ENCODE data around the gene TRAF3IP1. TPM values are rescaled to one million over a fixed set of nuclear protein-coding genes. Genes with fewer than 3 reads are reported as not detected.
"Not testable (repeated sequence)": the region's sequence is repeated elsewhere in the genome, so short reads cannot be mapped to it uniquely, and the experiment has no call there.

The TRAF3IP1 gene
- total RNA-seq, 2 experiments from 2014 or later = 7.9 to 9.2 TPM

DNA sequence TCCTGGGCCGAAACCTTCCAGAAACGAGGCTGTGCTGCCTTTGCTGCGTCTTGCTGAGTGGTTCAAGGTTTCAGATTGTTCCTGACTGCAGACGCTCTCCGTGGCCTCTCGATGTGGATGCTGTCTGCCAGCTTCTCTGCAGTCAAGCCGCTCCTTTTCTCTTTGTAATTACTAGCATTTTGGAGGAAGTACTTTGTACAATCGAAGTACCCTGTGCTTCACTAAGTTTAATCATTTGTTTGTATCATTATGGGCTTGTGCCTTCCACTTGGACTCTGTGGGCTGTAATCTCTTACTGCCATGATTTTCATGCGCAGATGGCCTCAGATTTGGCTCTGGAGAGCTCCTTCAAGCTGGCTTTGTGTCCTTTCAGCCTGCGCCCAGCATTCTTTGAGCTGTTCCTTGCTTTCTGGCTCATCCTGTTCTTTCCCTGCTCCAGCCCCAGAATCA, 49.3 kb downstream of the TRAF3IP1 start:
- H3K36me3 Mint-ChIP-seq (ENCODE audit: low read depth) = peaks cover 8% of the 10 kb centered on the region
- no peak overlapping the region for H3K27ac Mint-ChIP-seq
- H3K9me3 Mint-ChIP-seq = peaks cover 2% of the 10 kb centered on the region
- ChIA-PET POLR2A (no interaction called here), CTCF (interaction anchor here (1.2 kb wide), 1 partner anchor 13 kb away, joined by 3 read pairs; no protein-coding TSS in a partner anchor)
- peaks cover 8% of the 10 kb centered on the region for H3K4me1 Mint-ChIP-seq
- no peak for DNase-seq
- no peak overlapping the region for H3K4me3 Mint-ChIP-seq
- no peaks in the 10 kb centered on the region for H3K27me3 Mint-ChIP-seq

- CTCF ChIA-PET = interaction anchor here (1.2 to 1.4 kb wide), 3 partner anchors 9 to 13 kb away, joined by 3 read pairs; no protein-coding TSS in a partner anchor
- H3K27ac Mint-ChIP-seq = no peak overlapping the region
- no peak overlapping the region for H3K4me3 Mint-ChIP-seq
- peaks cover 8% of the 10 kb centered on the region for H3K36me3 Mint-ChIP-seq (ENCODE audit: low read depth)
- H3K9me3 Mint-ChIP-seq = peaks cover 2% of the 10 kb centered on the region
- DNase-seq = no peak
- POLR2A ChIA-PET = no interaction called here
- H3K4me1 Mint-ChIP-seq = peaks cover 8% of the 10 kb centered on the region
- H3K27me3 Mint-ChIP-seq = no peaks in the 10 kb centered on the region
Measured at GRCh38 chr2:238370094-238370822, 49.9 kb downstream of the TRAF3IP1 start.

- Mint-ChIP-seq H3K36me3 (ENCODE audit: low read depth) (peaks cover 8% of the 10 kb centered on the region), H3K27ac (no peak overlapping the region), H3K27me3 (no peaks in the 10 kb centered on the region), H3K9me3 (peaks cover 2% of the 10 kb centered on the region), H3K4me1 (peaks cover 8% of the 10 kb centered on the region), H3K4me3 (no peak overlapping the region)
- ChIA-PET POLR2A (no interaction called here), CTCF (interaction anchor here (0.6 to 1.4 kb wide), 5 partner anchors 9 to 1530 kb away, joined by 3 read pairs; no protein-coding TSS in a partner anchor)
- DNase-seq = peak; percentile 57
Measured at GRCh38 chr2:238370823-238371372, 50.6 kb downstream of the TRAF3IP1 start.

GRCh38 chr2:238372277-238372676, 52.0 kb downstream of the TRAF3IP1 start:
- POLR2A ChIA-PET; CTCF ChIA-PET; H3K27ac Mint-ChIP-seq; H3K36me3 Mint-ChIP-seq (ENCODE audit: low read depth); H3K27me3 Mint-ChIP-seq; H3K4me3 Mint-ChIP-seq; DNase-seq; H3K9me3 Mint-ChIP-seq: not testable (repeated sequence)
- peaks cover 15% of the 10 kb centered on the region for H3K4me1 Mint-ChIP-seq

GRCh38 chr2:238376884-238377391, 56.6 kb downstream of the TRAF3IP1 start:
- Mint-ChIP-seq H3K27ac (no peak overlapping the region), H3K9me3 (peaks cover 2% of the 10 kb centered on the region), H3K36me3 (ENCODE audit: low read depth) (peaks cover 15% of the 10 kb centered on the region), H3K27me3 (no peaks in the 10 kb centered on the region), H3K4me1 (peaks cover 37% of the 10 kb centered on the region), H3K4me3 (no peak overlapping the region)
- ChIA-PET CTCF (interaction anchor here (1.2 kb wide), 1 partner anchor 18 kb away, joined by 3 read pairs; no protein-coding TSS in a partner anchor), POLR2A (interaction anchor here (0.6 kb wide), 1 partner anchor 32 kb away, joined by 3 read pairs; no protein-coding TSS in a partner anchor)
- no peak for DNase-seq

DNA sequence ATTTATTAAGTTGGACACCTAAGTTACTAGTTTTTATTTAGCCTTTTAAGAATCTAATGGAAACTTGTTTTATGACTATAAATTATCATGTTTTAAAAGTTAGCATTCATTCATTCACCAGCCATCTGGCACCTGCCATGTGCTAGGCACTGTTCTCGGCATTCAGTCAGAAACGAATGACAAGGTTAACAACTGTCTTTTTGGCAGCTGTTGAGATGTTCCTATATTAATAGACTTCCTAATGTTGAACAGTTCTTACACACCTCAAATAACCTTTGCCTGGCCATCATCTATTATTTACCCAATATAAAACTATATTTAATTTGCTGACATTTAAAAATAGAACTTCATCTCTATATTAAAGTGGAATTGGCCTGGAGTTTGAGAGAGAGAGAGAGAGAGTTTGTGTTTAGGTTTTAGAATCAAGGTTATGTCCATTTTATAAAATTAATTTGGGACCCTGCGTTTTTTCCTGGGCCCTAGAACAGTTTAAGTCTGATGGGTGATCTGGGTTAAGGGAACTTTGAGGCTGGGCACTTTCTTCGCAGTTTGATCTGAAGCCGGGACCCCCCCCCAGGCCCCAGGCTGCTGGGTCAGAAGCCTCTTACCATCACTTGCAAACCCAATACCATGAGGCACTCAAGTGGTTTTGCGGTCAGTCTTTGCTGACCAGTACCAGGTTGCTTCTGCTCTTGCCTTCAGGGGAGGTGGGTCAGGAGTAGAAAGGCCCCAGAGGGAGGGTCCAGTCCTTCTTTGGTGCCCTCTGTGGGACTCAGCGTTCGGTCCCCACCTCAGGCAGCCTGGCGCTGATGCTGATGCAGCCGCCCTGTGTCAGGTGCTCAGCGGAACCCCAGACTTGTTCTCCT, 58.1 kb downstream of the TRAF3IP1 start:
- no peak overlapping the region for H3K27ac Mint-ChIP-seq
- no peak for DNase-seq
- no peak overlapping the region for H3K4me3 Mint-ChIP-seq
- ChIA-PET POLR2A (no interaction called here), CTCF (interaction anchor here (1.2 kb wide), 1 partner anchor 8 kb away, joined by 3 read pairs; no protein-coding TSS in a partner anchor)
- no peaks in the 10 kb centered on the region for H3K27me3 Mint-ChIP-seq
- peaks cover 39% of the 10 kb centered on the region for H3K4me1 Mint-ChIP-seq
- peaks cover 12% of the 10 kb centered on the region for H3K36me3 Mint-ChIP-seq (ENCODE audit: low read depth)
- no peaks in the 10 kb centered on the region for H3K9me3 Mint-ChIP-seq

- POLR2A ChIA-PET = no interaction called here
Measured at GRCh38 chr2:238379096-238379810, 58.9 kb downstream of the TRAF3IP1 start.

GRCh38 chr2:238380336-238380735, 60.0 kb downstream of the TRAF3IP1 start:
- no peak overlapping the region for H3K27ac Mint-ChIP-seq
- CTCF ChIA-PET = no interaction called here
- H3K36me3 Mint-ChIP-seq (ENCODE audit: low read depth) = peaks cover 8% of the 10 kb centered on the region
- DNase-seq = no peak
- no peak overlapping the region for H3K4me3 Mint-ChIP-seq
- POLR2A ChIA-PET = no interaction called here
- H3K4me1 Mint-ChIP-seq = peaks cover 39% of the 10 kb centered on the region
- no peaks in the 10 kb centered on the region for H3K9me3 Mint-ChIP-seq
- no peaks in the 10 kb centered on the region for H3K27me3 Mint-ChIP-seq

More at GRCh38 chr2:238379096-238379810, 58.9 kb downstream of the TRAF3IP1 start:
- peak; percentile 43 for DNase-seq
- CTCF ChIA-PET = interaction anchor here (1.2 kb wide), 1 partner anchor 8 kb away, joined by 3 read pairs; no protein-coding TSS in a partner anchor
- H3K4me3 Mint-ChIP-seq = no peak overlapping the region
- peaks cover 8% of the 10 kb centered on the region for H3K36me3 Mint-ChIP-seq (ENCODE audit: low read depth)
- H3K27me3 Mint-ChIP-seq = no peaks in the 10 kb centered on the region
- peaks cover 39% of the 10 kb centered on the region for H3K4me1 Mint-ChIP-seq
- no peaks in the 10 kb centered on the region for H3K9me3 Mint-ChIP-seq
- H3K27ac Mint-ChIP-seq = peak overlapping the region; percentile 32

DNA sequence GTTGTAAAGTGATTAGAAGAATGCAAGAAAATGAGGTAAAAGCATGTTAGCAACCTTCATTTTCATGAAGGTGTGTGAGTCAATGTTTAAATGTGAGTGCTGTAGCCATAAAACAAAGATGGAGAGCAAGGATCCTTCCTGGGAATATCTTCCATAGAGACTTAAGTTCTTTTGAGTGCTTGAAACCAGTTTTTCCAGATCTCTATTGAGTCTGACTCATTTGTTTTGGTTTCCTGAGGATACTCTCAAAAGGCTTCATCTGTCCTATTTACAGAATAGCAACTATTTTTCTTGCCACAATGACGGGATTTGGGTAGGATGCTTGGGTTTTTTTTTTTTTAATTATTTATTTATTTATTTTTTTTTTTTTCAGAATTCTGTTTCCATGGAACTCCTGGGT, 60.5 kb downstream of the TRAF3IP1 start:
- no peaks in the 10 kb centered on the region for H3K9me3 Mint-ChIP-seq
- ChIA-PET POLR2A (no interaction called here), CTCF (no interaction called here)
- H3K36me3 Mint-ChIP-seq (ENCODE audit: low read depth) = peaks cover 8% of the 10 kb centered on the region
- no peak overlapping the region for H3K27ac Mint-ChIP-seq
- H3K27me3 Mint-ChIP-seq = no peaks in the 10 kb centered on the region
- H3K4me3 Mint-ChIP-seq = no peak overlapping the region
- no peak for DNase-seq
- peaks cover 39% of the 10 kb centered on the region for H3K4me1 Mint-ChIP-seq

GRCh38 chr2:238381341-238382115, 61.2 kb downstream of the TRAF3IP1 start:
- Mint-ChIP-seq H3K27me3 (no peaks in the 10 kb centered on the region), H3K4me3 (no peak overlapping the region), H3K9me3 (no peaks in the 10 kb centered on the region), H3K4me1 (peaks cover 39% of the 10 kb centered on the region), H3K36me3 (ENCODE audit: low read depth) (peaks cover 8% of the 10 kb centered on the region), H3K27ac (no peak overlapping the region)
- DNase-seq = no peak
- ChIA-PET POLR2A (no interaction called here), CTCF (interaction anchor here (1.3 kb wide), 1 partner anchor 11 kb away, joined by 3 read pairs; no protein-coding TSS in a partner anchor)

GRCh38 chr2:238382381-238382781, 62.1 kb downstream of the TRAF3IP1 start:
- H3K36me3 Mint-ChIP-seq (ENCODE audit: low read depth) = peaks cover 8% of the 10 kb centered on the region
- H3K9me3 Mint-ChIP-seq = no peaks in the 10 kb centered on the region
- ChIA-PET CTCF (interaction anchor here (1.3 kb wide), 1 partner anchor 12 kb away, joined by 3 read pairs; no protein-coding TSS in a partner anchor), POLR2A (no interaction called here)
- no peak overlapping the region for H3K27ac Mint-ChIP-seq
- DNase-seq = no peak
- H3K27me3 Mint-ChIP-seq = no peaks in the 10 kb centered on the region
- H3K4me1 Mint-ChIP-seq = peaks cover 36% of the 10 kb centered on the region
- H3K4me3 Mint-ChIP-seq = no peak overlapping the region
